ENCODE data around the gene JPT1.

GRCh38 chr17:75188614-75189013 lies 34.3 kb upstream of the JPT1 start:
- no peak for TF ChIP-seq CTCF (IDR thresholded peaks at IDR 0.05; ENCODE audit: borderline replicate concordance, extremely low read depth, low read length, poor library complexity, severe bottlenecking)
- no peak for TF ChIP-seq EZH2 (IDR thresholded peaks at IDR 0.05; ENCODE audit: borderline replicate concordance, low read depth, low read length, severe bottlenecking)
